ENCODE data around the gene SPDL1. TPM values are rescaled to one million over a fixed set of nuclear protein-coding genes. Genes with fewer than 3 reads are reported as not detected.

The SPDL1 gene
- total RNA-seq, 2 experiments from 2014 or later = 63.6 to 64.1 TPM

DNA sequence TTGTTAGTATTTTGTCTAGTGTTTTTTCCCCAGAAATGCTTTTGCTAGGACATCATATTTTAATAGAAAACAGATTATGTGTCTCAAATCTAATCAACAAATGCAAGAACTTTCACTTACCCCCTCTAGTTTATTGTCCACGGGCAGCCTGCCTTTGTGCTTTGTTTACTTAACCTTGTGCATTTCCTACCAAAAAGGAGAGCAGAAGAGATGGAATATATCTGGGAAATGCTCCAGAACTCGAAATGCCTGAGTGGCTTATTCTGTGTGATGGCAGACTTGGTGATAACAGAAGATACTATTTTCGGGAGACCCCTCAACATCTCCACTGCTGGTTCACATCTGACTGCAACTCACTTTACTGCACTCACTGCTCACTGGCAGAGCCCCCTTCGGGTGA is 33.3 kb upstream of the SPDL1 start:
- ChIA-PET CTCF (no interaction called here), POLR2A (no interaction called here)
- no peak for ATAC-seq
- no peaks in the 10 kb centered on the region for H3K4me1 Mint-ChIP-seq (ENCODE audit: low read depth)
- no peak overlapping the region for H3K27ac Mint-ChIP-seq
- no peaks in the 10 kb centered on the region for H3K9me3 Mint-ChIP-seq (ENCODE audit: insufficient read depth)
- no peak overlapping the region for H3K4me3 Mint-ChIP-seq
- H3K27me3 Mint-ChIP-seq (ENCODE audit: low read depth) = peaks cover 43% of the 10 kb centered on the region
- no peaks in the 10 kb centered on the region for H3K36me3 Mint-ChIP-seq (ENCODE audit: low read depth)
- no peak for DNase-seq

- POLR2A ChIA-PET = no interaction called here
- CTCF ChIA-PET = no interaction called here
- Mint-ChIP-seq H3K4me1 (ENCODE audit: low read depth) (no peaks in the 10 kb centered on the region), H3K9me3 (ENCODE audit: insufficient read depth) (no peaks in the 10 kb centered on the region), H3K4me3 (no peak overlapping the region), H3K27me3 (ENCODE audit: low read depth) (peaks cover 43% of the 10 kb centered on the region), H3K27ac (no peak overlapping the region), H3K36me3 (ENCODE audit: low read depth) (no peaks in the 10 kb centered on the region)
- ATAC-seq = no peak
- no peak for DNase-seq
Measured at GRCh38 chr5:169551146-169551545, 32.4 kb upstream of the SPDL1 start.

- Mint-ChIP-seq H3K4me3 (no peak overlapping the region), H3K27ac (no peak overlapping the region), H3K9me3 (ENCODE audit: insufficient read depth) (no peaks in the 10 kb centered on the region), H3K4me1 (ENCODE audit: low read depth) (no peaks in the 10 kb centered on the region), H3K27me3 (ENCODE audit: low read depth) (peaks cover 47% of the 10 kb centered on the region), H3K36me3 (ENCODE audit: low read depth) (no peaks in the 10 kb centered on the region)
- ATAC-seq (no peak), DNase-seq (no peak)
- POLR2A ChIA-PET = no interaction called here
- CTCF ChIA-PET = no interaction called here
Measured at GRCh38 chr5:169551696-169552095, 31.9 kb upstream of the SPDL1 start.

DNA sequence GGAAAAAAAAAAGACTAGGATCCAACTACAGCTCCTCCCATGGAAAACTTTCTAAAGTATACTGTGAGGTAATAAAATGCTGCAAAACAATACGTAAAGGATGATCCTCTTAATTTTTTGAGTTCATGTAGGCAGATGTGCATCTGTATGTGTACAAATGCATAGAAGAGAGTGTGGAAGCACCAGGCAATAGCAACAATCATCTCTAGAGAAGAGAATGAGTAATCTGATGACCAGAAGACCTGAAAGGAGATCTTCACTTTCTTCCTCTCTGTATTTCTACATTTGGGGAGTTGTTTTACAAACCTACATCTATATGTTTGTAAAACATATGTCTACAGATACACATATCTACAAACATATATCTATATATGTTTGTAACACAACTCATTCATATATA is 29.3 kb upstream of the SPDL1 start:
- H3K9me3 Mint-ChIP-seq (ENCODE audit: insufficient read depth) = no peaks in the 10 kb centered on the region
- H3K4me1 Mint-ChIP-seq (ENCODE audit: low read depth) = no peaks in the 10 kb centered on the region
- CTCF ChIA-PET = no interaction called here
- POLR2A ChIA-PET = no interaction called here
- H3K27ac Mint-ChIP-seq = no peak overlapping the region
- ATAC-seq (no peak), DNase-seq (no peak)
- no peak overlapping the region for H3K4me3 Mint-ChIP-seq
- peaks cover 49% of the 10 kb centered on the region for H3K27me3 Mint-ChIP-seq (ENCODE audit: low read depth)
- no peaks in the 10 kb centered on the region for H3K36me3 Mint-ChIP-seq (ENCODE audit: low read depth)

DNA sequence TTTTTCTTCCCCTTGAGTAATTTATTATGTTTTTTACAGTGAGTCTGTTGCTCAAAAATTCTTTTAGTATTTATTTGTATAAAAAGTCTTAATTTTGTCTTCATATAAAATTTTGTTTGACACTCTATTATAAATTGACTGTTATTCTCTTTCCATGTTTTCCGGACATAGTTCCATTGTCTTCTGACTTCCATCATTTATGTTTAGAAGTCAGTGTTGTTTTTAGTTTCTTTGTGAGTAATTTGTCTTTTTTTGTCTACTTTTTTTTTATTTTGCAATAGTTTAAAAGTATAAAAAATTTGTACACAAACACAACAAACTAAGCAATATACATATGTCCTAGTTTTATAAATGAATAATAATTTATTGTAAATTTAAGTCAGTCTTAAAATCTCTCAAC is 25.7 kb upstream of the SPDL1 start:
- ATAC-seq (no peak), DNase-seq (no peak)
- Mint-ChIP-seq H3K27me3 (ENCODE audit: low read depth) (peaks cover 35% of the 10 kb centered on the region), H3K9me3 (ENCODE audit: insufficient read depth) (no peaks in the 10 kb centered on the region), H3K27ac (no peak overlapping the region), H3K4me3 (no peak overlapping the region), H3K36me3 (ENCODE audit: low read depth) (no peaks in the 10 kb centered on the region), H3K4me1 (ENCODE audit: low read depth) (no peaks in the 10 kb centered on the region)
- POLR2A ChIA-PET = no interaction called here
- CTCF ChIA-PET = no interaction called here

GRCh38 chr5:169561893-169562292 is 21.7 kb upstream of the SPDL1 start:
- Mint-ChIP-seq H3K27ac (no peak overlapping the region), H3K4me1 (ENCODE audit: low read depth) (no peaks in the 10 kb centered on the region), H3K9me3 (ENCODE audit: insufficient read depth) (no peaks in the 10 kb centered on the region), H3K27me3 (ENCODE audit: low read depth) (peaks cover 26% of the 10 kb centered on the region), H3K4me3 (no peak overlapping the region), H3K36me3 (ENCODE audit: low read depth) (no peaks in the 10 kb centered on the region)
- no peak for DNase-seq
- POLR2A ChIA-PET = no interaction called here
- no peak for ATAC-seq
- CTCF ChIA-PET = interaction anchor here (1.5 kb wide), 1 partner anchor 19 kb away, joined by 3 read pairs; no protein-coding TSS in a partner anchor

- H3K27me3 Mint-ChIP-seq (ENCODE audit: low read depth) = peaks cover 22% of the 10 kb centered on the region
- ChIA-PET CTCF (no interaction called here), POLR2A (no interaction called here)
- H3K27ac Mint-ChIP-seq = no peak overlapping the region
- no peak for DNase-seq
- H3K36me3 Mint-ChIP-seq (ENCODE audit: low read depth) = no peaks in the 10 kb centered on the region
- no peaks in the 10 kb centered on the region for H3K9me3 Mint-ChIP-seq (ENCODE audit: insufficient read depth)
- no peak for ATAC-seq
- H3K4me3 Mint-ChIP-seq = no peak overlapping the region
- H3K4me1 Mint-ChIP-seq (ENCODE audit: low read depth) = no peaks in the 10 kb centered on the region
Measured at GRCh38 chr5:169563369-169563768, 20.2 kb upstream of the SPDL1 start.

DNA sequence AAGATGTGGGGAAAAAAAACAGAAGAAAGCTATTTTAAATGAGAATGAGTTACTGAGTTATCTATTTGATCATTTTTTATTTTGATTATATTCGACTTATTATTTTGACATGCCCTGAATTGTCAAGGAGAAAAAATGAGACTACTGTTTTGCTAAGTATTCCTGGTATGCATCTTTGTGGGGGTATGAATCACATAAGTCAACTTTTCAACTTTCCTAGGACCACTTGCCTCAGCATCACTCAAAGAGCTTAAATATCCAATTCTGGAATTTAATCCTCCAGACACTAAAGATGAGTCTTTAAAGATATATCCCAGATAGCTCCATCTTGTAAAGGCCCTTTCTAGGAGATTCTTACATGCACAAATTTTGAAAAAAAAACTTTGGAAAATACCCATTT is 17.4 kb upstream of the SPDL1 start:
- Mint-ChIP-seq H3K27ac (no peak overlapping the region), H3K4me1 (ENCODE audit: low read depth) (no peaks in the 10 kb centered on the region), H3K36me3 (ENCODE audit: low read depth) (no peaks in the 10 kb centered on the region), H3K4me3 (no peak overlapping the region), H3K9me3 (ENCODE audit: insufficient read depth) (no peaks in the 10 kb centered on the region), H3K27me3 (ENCODE audit: low read depth) (peaks cover 24% of the 10 kb centered on the region)
- CTCF ChIA-PET = interaction anchor here (1.5 kb wide), 1 partner anchor 15 kb away, joined by 5 read pairs; no protein-coding TSS in a partner anchor
- POLR2A ChIA-PET = no interaction called here
- DNase-seq (no peak), ATAC-seq (no peak)

- no peaks in the 10 kb centered on the region for H3K9me3 Mint-ChIP-seq (ENCODE audit: insufficient read depth)
- no peaks in the 10 kb centered on the region for H3K4me1 Mint-ChIP-seq (ENCODE audit: low read depth)
- POLR2A ChIA-PET = no interaction called here
- DNase-seq (no peak), ATAC-seq (no peak)
- H3K36me3 Mint-ChIP-seq (ENCODE audit: low read depth) = no peaks in the 10 kb centered on the region
- H3K27ac Mint-ChIP-seq = no peak overlapping the region
- CTCF ChIA-PET = no interaction called here
- H3K27me3 Mint-ChIP-seq (ENCODE audit: low read depth) = peaks cover 26% of the 10 kb centered on the region
- no peak overlapping the region for H3K4me3 Mint-ChIP-seq
Measured at GRCh38 chr5:169567079-169567478, 16.5 kb upstream of the SPDL1 start.

DNA sequence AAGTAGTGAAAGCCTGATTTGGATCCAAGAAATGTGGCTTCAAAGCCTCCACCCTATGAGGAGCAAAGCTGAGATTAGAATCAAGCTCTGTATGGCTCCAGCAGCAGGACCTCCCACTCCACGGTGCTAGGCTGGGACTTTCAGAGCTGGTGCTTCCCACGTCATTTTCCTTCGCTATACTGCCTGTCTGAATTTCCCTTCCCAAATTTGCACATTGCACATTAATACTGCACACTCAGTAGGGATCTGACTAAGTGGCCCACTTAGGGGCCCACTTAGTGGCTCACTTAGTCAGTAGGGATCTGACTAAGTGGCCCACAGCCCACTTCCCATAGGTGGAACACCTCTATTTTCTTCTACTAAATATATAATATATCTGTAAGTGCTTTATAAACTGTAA is 14.1 kb upstream of the SPDL1 start:
- ChIA-PET POLR2A (interaction anchor here (1.8 kb wide), 1 partner anchor 14 kb away, joined by 4 read pairs; the partner anchor contains the start of gene SPDL1), CTCF (interaction anchor here (1.1 kb wide), 1 partner anchor 11 kb away, joined by 3 read pairs; no protein-coding TSS in a partner anchor)
- Mint-ChIP-seq H3K9me3 (ENCODE audit: insufficient read depth) (no peaks in the 10 kb centered on the region), H3K27ac (no peak overlapping the region), H3K4me1 (ENCODE audit: low read depth) (no peaks in the 10 kb centered on the region), H3K27me3 (ENCODE audit: low read depth) (peaks cover 29% of the 10 kb centered on the region), H3K36me3 (ENCODE audit: low read depth) (no peaks in the 10 kb centered on the region), H3K4me3 (no peak overlapping the region)
- DNase-seq = no peak
- ATAC-seq = no peak

DNA sequence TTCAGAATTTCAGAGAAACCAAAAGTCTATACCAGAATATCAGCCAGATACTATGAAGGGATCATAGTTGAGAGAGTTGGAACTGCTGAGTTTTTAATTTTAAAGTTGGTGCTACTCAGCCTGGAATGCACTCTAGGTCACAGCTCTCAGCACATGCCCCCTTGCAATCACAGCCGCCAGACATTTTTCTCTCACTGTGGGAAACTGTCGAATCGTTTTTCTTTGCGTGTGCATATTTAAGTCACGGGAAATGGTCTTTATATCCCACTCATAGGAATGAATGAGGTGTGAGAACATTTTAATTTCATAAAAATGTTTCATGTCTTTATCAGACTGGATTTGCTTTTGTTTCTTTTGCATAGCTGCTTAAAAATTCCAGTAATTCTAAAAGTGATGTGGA is 12.2 kb upstream of the SPDL1 start:
- POLR2A ChIA-PET = no interaction called here
- Mint-ChIP-seq H3K27me3 (ENCODE audit: low read depth) (peaks cover 37% of the 10 kb centered on the region), H3K9me3 (ENCODE audit: insufficient read depth) (no peaks in the 10 kb centered on the region), H3K36me3 (ENCODE audit: low read depth) (no peaks in the 10 kb centered on the region), H3K4me1 (ENCODE audit: low read depth) (no peaks in the 10 kb centered on the region), H3K27ac (no peak overlapping the region), H3K4me3 (no peak overlapping the region)
- DNase-seq (no peak), ATAC-seq (no peak)
- CTCF ChIA-PET = no interaction called here

DNA sequence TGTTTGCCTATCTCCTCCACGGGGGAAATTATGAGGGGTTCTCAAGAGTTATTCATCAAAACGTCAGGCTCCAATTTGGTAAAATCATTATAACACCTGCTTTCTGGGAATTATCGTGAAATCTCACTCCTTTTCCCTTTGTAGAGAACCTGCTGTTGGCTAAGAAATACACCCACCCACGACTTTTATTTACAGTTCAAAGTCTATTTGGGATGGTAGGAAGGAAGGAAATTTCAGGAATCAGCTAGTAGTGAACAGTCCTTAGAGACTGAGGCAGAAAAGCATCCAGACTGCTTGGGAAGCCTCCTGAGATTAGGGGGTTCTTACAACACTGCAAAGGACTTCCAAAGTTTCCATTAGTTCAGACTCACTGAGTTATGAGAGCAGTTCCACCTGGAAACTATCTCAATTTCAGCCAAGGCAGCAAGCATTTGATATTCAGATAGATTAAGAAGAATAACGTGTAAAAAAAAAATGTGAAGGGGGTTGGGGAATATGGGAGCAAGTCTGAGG is 9.4 kb upstream of the SPDL1 start:
- H3K4me1 Mint-ChIP-seq (ENCODE audit: low read depth) = no peaks in the 10 kb centered on the region
- no peaks in the 10 kb centered on the region for H3K9me3 Mint-ChIP-seq (ENCODE audit: insufficient read depth)
- no peak for DNase-seq
- peaks cover 47% of the 10 kb centered on the region for H3K27me3 Mint-ChIP-seq (ENCODE audit: low read depth)
- H3K4me3 Mint-ChIP-seq = no peak overlapping the region
- no peak overlapping the region for H3K27ac Mint-ChIP-seq
- no peak for ATAC-seq
- POLR2A ChIA-PET = no interaction called here
- CTCF ChIA-PET = interaction anchor here (1.3 kb wide), 1 partner anchor 9 kb away, joined by 6 read pairs; the partner anchor contains the start of gene SPDL1
- H3K36me3 Mint-ChIP-seq (ENCODE audit: low read depth) = no peaks in the 10 kb centered on the region

- H3K27me3 Mint-ChIP-seq (ENCODE audit: low read depth) = peaks cover 36% of the 10 kb centered on the region
- no peak overlapping the region for H3K27ac Mint-ChIP-seq
- ATAC-seq = no peak
- ChIA-PET CTCF (interaction anchor here (0.6 kb wide), 1 partner anchor 588 kb away, joined by 3 read pairs; no protein-coding TSS in a partner anchor), POLR2A (no interaction called here)
- no peak for DNase-seq
- H3K9me3 Mint-ChIP-seq (ENCODE audit: insufficient read depth) = no peaks in the 10 kb centered on the region
- no peaks in the 10 kb centered on the region for H3K4me1 Mint-ChIP-seq (ENCODE audit: low read depth)
- H3K36me3 Mint-ChIP-seq (ENCODE audit: low read depth) = no peaks in the 10 kb centered on the region
- H3K4me3 Mint-ChIP-seq = no peak overlapping the region
Measured at GRCh38 chr5:169576181-169576598, 7.4 kb upstream of the SPDL1 start.
